Neuronal stem cell (in vitro differentiated cells): Measurements from ENCODE around the gene ZNF219.

Source experiments
- DNase-seq: peaks from one replicate; pipeline ENCODE4 v3.0.0-alpha.2; 2013; ENCODE audit warnings: low spot score
- H2AFZ ChIP-seq: one replicate; pipeline ENCODE4 v1.6.1; 2013; ENCODE audit warnings: mild to moderate bottlenecking, low read length, inconsistent platforms
- H2AK5ac ChIP-seq: 2 replicates; pipeline ENCODE4 v1.6.1; 2013; ENCODE audit warnings: low read depth, mild to moderate bottlenecking, inconsistent platforms, low read length, moderate library complexity, mixed read lengths
- H2BK120ac ChIP-seq: 2 replicates; pipeline ENCODE4 v1.6.1; 2013; ENCODE audit warnings: low read depth, mild to moderate bottlenecking, inconsistent platforms, low read length, moderate library complexity, mixed read lengths
- H2BK12ac ChIP-seq: one replicate; pipeline ENCODE4 v1.6.1; 2013; ENCODE audit warnings: low read length, inconsistent platforms
- H2BK15ac ChIP-seq: 2 replicates; pipeline ENCODE4 v1.6.1; 2013; ENCODE audit warnings: mild to moderate bottlenecking, low read length, inconsistent platforms, mixed read lengths
- H2BK5ac ChIP-seq: one replicate; pipeline ENCODE4 v1.6.1; 2013; ENCODE audit warnings: inconsistent platforms, mild to moderate bottlenecking, low read length, moderate library complexity
- H3K14ac ChIP-seq: one replicate; pipeline ENCODE4 v1.6.1; 2013; ENCODE audit warnings: low read length, inconsistent platforms
- H3K18ac ChIP-seq: 2 replicates; pipeline ENCODE4 v1.6.1; 2013; ENCODE audit warnings: low read length, inconsistent platforms
- H3K23ac ChIP-seq: 2 replicates; pipeline ENCODE4 v1.6.1; 2013; ENCODE audit warnings: low read depth, mild to moderate bottlenecking, mixed read lengths, low read length, inconsistent platforms; ENCODE audit not compliant: poor library complexity
- H3K27ac ChIP-seq: replicated peaks from 3 replicates; pipeline ENCODE4 v1.5.1; 2013; ENCODE audit warnings: low read length, inconsistent platforms
- H3K27me3 ChIP-seq, 3 experiments: 2 replicates each; pipeline ENCODE4 v1.6.1; 2013; ENCODE audit warnings: low read length in 3 of 3, mild to moderate bottlenecking in 2 of 3, inconsistent platforms in 1 of 3, low read depth in 1 of 3, mixed read lengths in 1 of 3, moderate library complexity in 1 of 3; ENCODE audit not compliant: control insufficient read depth in 3 of 3, insufficient read depth in 3 of 3
- H3K36me3 ChIP-seq, 2 donors: replicated peaks in 1 of 2; 2 replicates each; pipeline ENCODE4 v1.6.1; 2013; ENCODE audit warnings: low read length in 2 of 2; ENCODE audit not compliant: control insufficient read depth in 2 of 2, insufficient read depth in 2 of 2
- H3K4ac ChIP-seq: 2 replicates; pipeline ENCODE4 v1.6.1; 2013; ENCODE audit warnings: inconsistent platforms, mild to moderate bottlenecking, low read length, moderate library complexity
- H3K4me1 ChIP-seq, 2 donors: 1 replicate in 1 of 2; 2 replicates in 1 of 2; pipeline ENCODE4 v1.6.1; 2013; ENCODE audit warnings: low read length in 2 of 2, low read depth in 1 of 2; ENCODE audit not compliant: control insufficient read depth in 2 of 2, insufficient read depth in 1 of 2
- H3K4me2 ChIP-seq: one replicate; pipeline ENCODE4 v1.6.1; 2013; ENCODE audit warnings: mild to moderate bottlenecking, low read length, inconsistent platforms; ENCODE audit not compliant: insufficient read depth, poor library complexity, severe bottlenecking
- H3K4me3 ChIP-seq, 2 donors: 2 replicates each; pipeline ENCODE4 v1.5.1; 2013; ENCODE audit warnings: low read length in 2 of 2, mild to moderate bottlenecking in 2 of 2, inconsistent platforms in 1 of 2, moderate library complexity in 1 of 2
- H3K79me1 ChIP-seq: one replicate; pipeline ENCODE4 v1.6.1; 2013; ENCODE audit warnings: low read depth, mild to moderate bottlenecking, inconsistent platforms, low read length, moderate library complexity
- H3K9ac ChIP-seq: one replicate; pipeline ENCODE4 v1.6.1; 2013; ENCODE audit warnings: mild to moderate bottlenecking, low read depth, low read length, inconsistent platforms; ENCODE audit not compliant: poor library complexity
- H3K9me3 ChIP-seq, 2 donors: replicated peaks in 1 of 2; 2 replicates each; pipeline versions ENCODE3 to v1.6.1; 2013; ENCODE audit warnings: low read length in 2 of 2, mild to moderate bottlenecking in 2 of 2, inconsistent platforms in 1 of 2, low read depth in 1 of 2, mixed read lengths in 1 of 2, moderate library complexity in 1 of 2; ENCODE audit not compliant: control insufficient read depth in 2 of 2, insufficient read depth in 1 of 2
- H4K8ac ChIP-seq: one replicate; pipeline ENCODE4 v1.6.1; 2013; ENCODE audit warnings: low read depth, mild to moderate bottlenecking, inconsistent platforms, low read length, moderate library complexity
- H4K91ac ChIP-seq: one replicate; pipeline ENCODE4 v1.6.1; 2013; ENCODE audit warnings: low read length, low read depth, mild to moderate bottlenecking, inconsistent platforms; ENCODE audit not compliant: poor library complexity
- WGBS, 2 donors: extraction: QIAGEN DNeasy Blood & Tissue Kit; methylation state at CpG; one replicate each; pipeline ENCODE4 v1.1.7; 2013; ENCODE audit warnings: missing lambda C conversion rate in 2 of 2, mixed read lengths in 1 of 2; ENCODE audit not compliant: insufficient read length in 2 of 2, insufficient replicate concordance in 1 of 2; ENCODE audit errors: extremely low coverage in 2 of 2; 5-methylcytosine and 5-hydroxymethylcytosine counted together

ZNF219 gene

DNA sequence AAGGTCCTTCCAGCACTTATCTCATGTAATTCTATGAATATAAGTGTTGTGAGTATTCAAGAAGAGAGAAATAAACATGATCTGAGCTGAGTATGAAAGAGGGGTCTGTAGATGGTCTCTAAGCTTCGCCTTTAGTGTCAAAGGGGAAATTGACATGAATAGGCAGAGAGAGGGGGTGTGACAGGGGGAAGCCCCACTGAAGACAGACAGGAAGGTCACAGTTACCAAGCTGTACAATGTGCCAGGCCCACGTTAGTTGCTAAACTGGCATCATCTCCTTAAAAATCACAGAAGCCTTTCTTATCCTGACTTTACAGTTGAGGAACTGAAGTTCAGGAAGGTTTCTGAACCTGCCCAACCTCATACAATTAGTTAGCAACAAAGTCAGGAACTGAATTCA, 20.8 kb downstream of the ZNF219 start:
- no peak overlapping the region for H3K9ac ChIP-seq
- no peak overlapping the region for H3K4me2 ChIP-seq
- no peak overlapping the region for H3K27ac ChIP-seq
- no peak for DNase-seq
- no peak overlapping the region for H3K18ac ChIP-seq
- H3K4me1 ChIP-seq: peaks cover 0 to 2% of the 10 kb centered on the region in 2 donors
- H3K14ac ChIP-seq: no peak overlapping the region
- H3K9me3 ChIP-seq: no peaks in the 10 kb centered on the region
- no peak overlapping the region for H3K23ac ChIP-seq
- no peak overlapping the region for H2AK5ac ChIP-seq
- no peak overlapping the region for H3K4ac ChIP-seq
- H2BK12ac ChIP-seq: no peak overlapping the region
- no peak overlapping the region for H2BK15ac ChIP-seq
- H4K8ac ChIP-seq: no peak overlapping the region
- no peak overlapping the region for H3K4me3 ChIP-seq
- H3K79me1 ChIP-seq: peaks cover 6% of the 10 kb centered on the region
- H4K91ac ChIP-seq: no peak overlapping the region
- H3K36me3 ChIP-seq: peaks cover 81 to 100% of the 10 kb centered on the region in 2 donors
- WGBS, 2 donors: no CpG with 5 or more reads among the region's 2 CpGs
- no peak overlapping the region for H2AFZ ChIP-seq
- H2BK120ac ChIP-seq: no peak overlapping the region
- H2BK5ac ChIP-seq: no peak overlapping the region
- no peaks in the 10 kb centered on the region for H3K27me3 ChIP-seq

DNA sequence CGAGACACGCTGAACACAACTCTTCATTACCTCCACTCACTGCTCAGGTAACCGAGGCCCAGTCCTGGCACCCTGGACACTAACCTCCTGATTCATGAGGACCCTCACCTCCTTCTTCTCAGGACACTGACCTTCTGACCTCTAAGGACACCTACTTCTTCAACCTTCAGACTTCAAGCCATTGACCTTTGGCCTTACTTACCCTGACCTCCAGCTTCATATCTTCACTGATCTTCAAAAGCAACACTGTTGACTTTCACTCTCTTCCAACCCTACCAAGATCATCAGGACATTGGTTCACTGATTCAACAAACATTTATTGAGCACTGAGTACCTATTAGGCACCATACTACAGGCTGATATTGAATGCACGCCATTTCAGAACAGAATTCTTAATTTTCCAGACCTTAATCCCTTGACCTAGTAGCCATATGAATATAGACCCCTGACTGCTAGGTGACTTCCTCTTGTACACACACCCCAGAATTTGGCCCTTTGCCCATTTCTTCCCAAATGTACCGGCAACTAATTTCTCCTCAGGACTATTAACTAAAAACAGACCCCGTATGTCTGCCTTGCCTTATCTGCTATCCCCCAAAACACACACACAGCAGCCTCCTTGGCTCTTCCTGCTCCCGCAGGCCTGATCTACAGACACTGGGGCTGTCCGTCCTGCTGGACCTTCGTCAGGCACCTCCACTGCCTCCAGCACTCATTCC, 22.6 kb downstream of the ZNF219 start:
- no peak for DNase-seq
- Histone ChIP-seq H3K14ac (no peak overlapping the region), H2BK120ac (no peak overlapping the region), H2BK15ac (no peak overlapping the region), H3K27me3 (no peaks in the 10 kb centered on the region), H3K4me3 (no peak overlapping the region), H2AK5ac (no peak overlapping the region), H2BK5ac (no peak overlapping the region), H3K18ac (no peak overlapping the region), H3K27ac (no peak overlapping the region), H3K4ac (no peak overlapping the region), H4K8ac (no peak overlapping the region), H4K91ac (no peak overlapping the region), H3K23ac (no peak overlapping the region), H3K36me3 (peaks cover 66 to 87% of the 10 kb centered on the region in 2 donors), H3K4me2 (no peak overlapping the region), H3K79me1 (peaks cover 7% of the 10 kb centered on the region), H3K9me3 (no peaks in the 10 kb centered on the region), H2AFZ (no peak overlapping the region), H3K4me1 (peaks cover 8% of the 10 kb centered on the region in 2 donors), H3K9ac (peak overlapping the region; percentile 55), H2BK12ac (no peak overlapping the region)
- WGBS, 2 donors: no CpG with 5 or more reads among the region's 9 CpGs

DNA sequence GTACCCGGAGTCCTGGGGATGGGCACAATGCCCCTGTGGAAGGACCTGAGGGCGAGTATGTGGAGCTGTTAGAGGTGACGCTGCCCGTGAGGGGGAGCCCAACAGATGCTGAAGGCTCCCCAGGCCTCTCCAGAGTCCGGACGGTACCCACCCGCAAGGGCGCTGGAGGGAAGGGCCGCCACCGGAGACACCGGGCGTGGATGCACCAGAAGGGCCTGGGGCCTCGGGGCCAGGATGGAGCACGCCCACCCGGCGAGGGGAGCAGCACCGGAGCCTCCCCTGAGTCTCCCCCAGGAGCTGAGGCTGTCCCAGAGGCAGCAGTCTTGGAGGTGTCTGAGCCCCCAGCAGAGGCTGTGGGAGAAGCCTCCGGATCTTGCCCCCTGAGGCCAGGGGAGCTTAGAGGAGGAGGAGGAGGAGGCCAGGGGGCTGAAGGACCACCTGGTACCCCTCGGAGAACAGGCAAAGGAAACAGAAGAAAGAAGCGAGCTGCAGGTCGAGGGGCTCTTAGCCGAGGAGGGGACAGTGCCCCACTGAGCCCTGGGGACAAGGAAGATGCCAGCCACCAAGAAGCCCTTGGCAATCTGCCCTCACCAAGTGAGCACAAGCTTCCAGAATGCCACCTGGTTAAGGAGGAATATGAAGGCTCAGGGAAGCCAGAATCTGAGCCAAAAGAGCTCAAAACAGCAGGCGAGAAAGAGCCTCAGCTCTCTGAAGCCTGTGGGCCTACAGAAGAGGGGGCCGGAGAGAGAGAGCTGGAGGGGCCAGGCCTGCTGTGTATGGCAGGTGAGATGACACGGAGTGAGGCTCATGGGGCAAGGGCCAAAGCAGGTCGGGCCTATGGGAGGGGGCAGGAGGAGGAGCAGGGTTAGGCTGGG, 23.8 kb downstream of the ZNF219 start:
- H2BK5ac ChIP-seq: no peak overlapping the region
- peak overlapping the region; percentile 4 for H3K18ac ChIP-seq
- H2BK15ac ChIP-seq: no peak overlapping the region
- no peak overlapping the region for H3K23ac ChIP-seq
- H3K36me3 ChIP-seq: peaks cover 58 to 75% of the 10 kb centered on the region in 2 donors
- H4K91ac ChIP-seq: no peak overlapping the region
- H2AK5ac ChIP-seq: no peak overlapping the region
- no peak for DNase-seq
- H4K8ac ChIP-seq: no peak overlapping the region
- H3K9me3 ChIP-seq: no peaks in the 10 kb centered on the region
- no peak overlapping the region for H2BK120ac ChIP-seq
- no peak overlapping the region for H3K4me2 ChIP-seq
- H3K9ac ChIP-seq: peak overlapping the region; percentile 21
- H2AFZ ChIP-seq: no peak overlapping the region
- no peak overlapping the region for H3K4ac ChIP-seq
- no peak overlapping the region for H3K27ac ChIP-seq
- peaks cover 8% of the 10 kb centered on the region in 2 donors for H3K4me1 ChIP-seq
- peaks cover 7% of the 10 kb centered on the region for H3K79me1 ChIP-seq
- H3K14ac ChIP-seq: no peak overlapping the region
- no peak overlapping the region for H3K4me3 ChIP-seq
- WGBS, 2 donors: no CpG with 5 or more reads among the region's 26 CpGs
- H3K27me3 ChIP-seq: no peaks in the 10 kb centered on the region
- H2BK12ac ChIP-seq: no peak overlapping the region

DNA sequence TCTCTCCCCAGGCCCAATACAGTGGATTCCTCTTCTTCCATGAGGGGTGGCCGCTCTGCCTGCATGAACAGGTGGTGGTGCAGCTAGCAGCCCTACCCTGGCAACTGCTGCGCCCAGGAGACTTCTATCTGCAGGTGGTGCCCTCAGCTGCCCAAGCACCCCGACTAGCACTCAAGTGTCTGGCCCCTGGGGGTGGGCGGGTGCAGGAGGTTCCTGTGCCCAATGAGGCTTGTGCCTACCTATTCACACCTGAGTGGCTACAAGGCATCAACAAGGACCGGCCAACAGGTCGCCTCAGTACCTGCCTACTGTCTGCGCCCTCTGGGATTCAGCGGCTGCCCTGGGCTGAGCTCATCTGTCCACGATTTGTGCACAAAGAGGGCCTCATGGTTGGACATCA, 24.5 kb downstream of the ZNF219 start:
- H3K4ac ChIP-seq: no peak overlapping the region
- no peak overlapping the region for H2BK120ac ChIP-seq
- H3K36me3 ChIP-seq: peaks cover 51 to 68% of the 10 kb centered on the region in 2 donors
- H2BK15ac ChIP-seq: no peak overlapping the region
- H2BK12ac ChIP-seq: no peak overlapping the region
- H3K18ac ChIP-seq: no peak overlapping the region
- H3K4me3 ChIP-seq: no peak overlapping the region
- H2AFZ ChIP-seq: no peak overlapping the region
- H3K4me2 ChIP-seq: no peak overlapping the region
- no peak overlapping the region for H4K91ac ChIP-seq
- no peaks in the 10 kb centered on the region for H3K9me3 ChIP-seq
- no CpG with 5 or more reads among the region's 9 CpGs for WGBS, 2 donors
- H3K27me3 ChIP-seq: no peaks in the 10 kb centered on the region
- H2BK5ac ChIP-seq: no peak overlapping the region
- peaks cover 7% of the 10 kb centered on the region for H3K79me1 ChIP-seq
- no peak overlapping the region for H3K14ac ChIP-seq
- no peak overlapping the region for H2AK5ac ChIP-seq
- peak overlapping the region; percentile 6 for H3K9ac ChIP-seq
- no peak overlapping the region for H4K8ac ChIP-seq
- no peak overlapping the region for H3K27ac ChIP-seq
- no peak overlapping the region for H3K23ac ChIP-seq
- peaks cover 8% of the 10 kb centered on the region in 2 donors for H3K4me1 ChIP-seq
- no peak for DNase-seq
